SK-N-SH treated with all-trans-retinoic acid at 6 μM for 48 hours (cell line): ENCODE measurements around the gene CACNA1B.

Experiments
- ATAC-seq: fragments of 200-7000 bp; cut with Tn5 transposase; 3 replicates; pipeline ENCODE4 v1.9.1; 2020; ENCODE audit warnings: mild to moderate bottlenecking, moderate library complexity
- CSDC2 ChIP-seq: fragments of 250-450 bp; sonication (Bioruptor Pico); IDR thresholded peaks from 2 replicates; pipeline ENCODE4 v1.5.0; 2020; ENCODE audit warnings: mild to moderate bottlenecking, moderate library complexity
- ESRRG ChIP-seq: fragments of 250-450 bp; sonication (Bioruptor Pico); IDR thresholded peaks from 2 replicates; pipeline ENCODE4 v1.6.1; 2021; ENCODE audit warnings: mild to moderate bottlenecking
- GLIS3 ChIP-seq: fragments of 250-450 bp; sonication (Bioruptor Pico); IDR thresholded peaks from 2 replicates; pipeline ENCODE4 v1.5.0; 2020; ENCODE audit warnings: mild to moderate bottlenecking, moderate library complexity
- ISL1 ChIP-seq: fragments of 250-450 bp; sonication (Bioruptor Pico); IDR thresholded peaks from 2 replicates; pipeline ENCODE4 v2.1.2; 2022; ENCODE audit warnings: mild to moderate bottlenecking, moderate library complexity
- OSR1 ChIP-seq: fragments of 250-450 bp; sonication (Bioruptor Pico); IDR thresholded peaks from 2 replicates; pipeline ENCODE4 v1.8.0; 2022; ENCODE audit warnings: moderate library complexity, mild to moderate bottlenecking, inconsistent platforms
- PPARA ChIP-seq: fragments of 250-450 bp; sonication (Bioruptor Pico); IDR thresholded peaks from 2 replicates; pipeline ENCODE4 v1.5.0; 2020; ENCODE audit warnings: mild to moderate bottlenecking, borderline replicate concordance
- RARB ChIP-seq: fragments of 250-450 bp; sonication (Bioruptor Pico); IDR thresholded peaks from 2 replicates; pipeline ENCODE4 v1.8.0; 2021; ENCODE audit warnings: mild to moderate bottlenecking, moderate library complexity
- SNAI2 ChIP-seq: fragments of 250-450 bp; sonication (Bioruptor Pico); IDR thresholded peaks from 2 replicates; pipeline ENCODE4 v1.5.0; 2020; ENCODE audit warnings: mild to moderate bottlenecking, moderate library complexity
- TCF4 ChIP-seq: fragments of 250-450 bp; sonication (Bioruptor Pico); IDR thresholded peaks from 2 replicates; pipeline ENCODE4 v1.8.0; 2021; ENCODE audit warnings: mild to moderate bottlenecking, moderate library complexity, borderline replicate concordance
- TOX ChIP-seq: fragments of 250-450 bp; sonication (Bioruptor Pico); IDR thresholded peaks from 2 replicates; pipeline ENCODE4 v1.8.0; 2021; ENCODE audit warnings: mild to moderate bottlenecking, moderate library complexity, borderline replicate concordance
- ZC3H10 ChIP-seq: fragments of 250-450 bp; sonication (Bioruptor Pico); IDR thresholded peaks from 2 replicates; pipeline ENCODE4 v1.5.1; 2021; ENCODE audit warnings: mild to moderate bottlenecking, moderate library complexity
- ZFP3 ChIP-seq: fragments of 250-450 bp; sonication (Bioruptor Pico); IDR thresholded peaks from 2 replicates; pipeline ENCODE4 v1.5.0; 2020; ENCODE audit warnings: mild to moderate bottlenecking, moderate library complexity
- ZFP30 ChIP-seq: fragments of 450-650 bp; formaldehyde crosslinking; IDR thresholded peaks from 2 replicates; pipeline ENCODE4 v1.5.0; 2022; ENCODE audit warnings: mild to moderate bottlenecking, moderate library complexity
- ZNF565 ChIP-seq: fragments of 450-650 bp; formaldehyde crosslinking; conservative IDR thresholded peaks from 2 replicates; pipeline ENCODE4 v1.5.0; 2020; ENCODE audit warnings: low read depth, mild to moderate bottlenecking, moderate library complexity
- ZNF70 ChIP-seq: fragments of 450-650 bp; formaldehyde crosslinking; IDR thresholded peaks from 2 replicates; pipeline ENCODE4 v1.5.0; 2020; ENCODE audit warnings: mild to moderate bottlenecking, moderate library complexity
- ZNF8 ChIP-seq: fragments of 450-650 bp; formaldehyde crosslinking; IDR thresholded peaks from 2 replicates; pipeline ENCODE4 v1.5.0; 2020; ENCODE audit warnings: mild to moderate bottlenecking, moderate library complexity
- TF ChIP-seq, protein P1 (sequence below): fragments of 250-450 bp; sonication (Bioruptor Pico); IDR thresholded peaks from 2 replicates; pipeline ENCODE4 v1.5.1; 2021; ENCODE audit warnings: mild to moderate bottlenecking, moderate library complexity
- TF ChIP-seq, protein P2 (sequence below): fragments of 250-450 bp; sonication (Bioruptor Pico); IDR thresholded peaks from 2 replicates; pipeline ENCODE4 v1.8.0; 2020; ENCODE audit warnings: mild to moderate bottlenecking, moderate library complexity, borderline replicate concordance
- TF ChIP-seq, protein P3 (sequence below): fragments of 250-450 bp; sonication (Bioruptor Pico); IDR thresholded peaks from 2 replicates; pipeline ENCODE4 v1.8.0; 2021; ENCODE audit warnings: low read depth, mild to moderate bottlenecking, moderate library complexity, borderline replicate concordance
- TF ChIP-seq, protein P4 (sequence below): fragments of 250-450 bp; sonication (Bioruptor Pico); IDR thresholded peaks from 2 replicates; pipeline ENCODE4 v1.5.1; 2020; ENCODE audit warnings: low read depth, mild to moderate bottlenecking, moderate library complexity
- TF ChIP-seq, protein P5 (sequence below): fragments of 250-450 bp; sonication (Bioruptor Pico); IDR thresholded peaks from 2 replicates; pipeline ENCODE4 v1.5.0; 2020; ENCODE audit warnings: mild to moderate bottlenecking, moderate library complexity

CACNA1B gene

DNA sequence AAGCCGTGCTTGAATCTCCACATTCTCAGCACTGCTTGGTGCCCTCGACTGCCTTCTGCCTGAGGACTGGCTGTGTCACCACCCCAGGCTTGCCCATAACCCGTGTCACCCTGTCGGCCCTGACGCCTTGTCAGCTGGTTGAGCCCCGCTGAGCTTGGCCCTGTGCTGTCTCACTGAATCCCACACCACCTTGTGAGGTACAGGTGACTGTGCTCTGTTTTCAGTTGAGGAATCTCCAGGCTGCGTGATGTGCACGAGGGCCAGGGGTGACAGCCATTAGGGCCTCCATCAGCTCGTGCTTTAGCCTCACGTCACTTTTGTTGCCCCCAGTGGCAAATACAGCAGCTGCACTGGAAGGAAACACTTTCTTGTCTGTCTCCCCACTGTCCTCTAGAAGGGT lies 90.7 kb downstream of the CACNA1B start (continued):
- TF ChIP-seq, protein P1, sequence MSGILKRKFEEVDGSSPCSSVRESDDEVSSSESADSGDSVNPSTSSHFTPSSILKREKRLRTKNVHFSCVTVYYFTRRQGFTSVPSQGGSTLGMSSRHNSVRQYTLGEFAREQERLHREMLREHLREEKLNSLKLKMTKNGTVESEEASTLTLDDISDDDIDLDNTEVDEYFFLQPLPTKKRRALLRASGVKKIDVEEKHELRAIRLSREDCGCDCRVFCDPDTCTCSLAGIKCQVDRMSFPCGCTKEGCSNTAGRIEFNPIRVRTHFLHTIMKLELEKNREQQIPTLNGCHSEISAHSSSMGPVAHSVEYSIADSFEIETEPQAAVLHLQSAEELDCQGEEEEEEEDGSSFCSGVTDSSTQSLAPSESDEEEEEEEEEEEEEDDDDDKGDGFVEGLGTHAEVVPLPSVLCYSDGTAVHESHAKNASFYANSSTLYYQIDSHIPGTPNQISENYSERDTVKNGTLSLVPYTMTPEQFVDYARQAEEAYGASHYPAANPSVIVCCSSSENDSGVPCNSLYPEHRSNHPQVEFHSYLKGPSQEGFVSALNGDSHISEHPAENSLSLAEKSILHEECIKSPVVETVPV (CRISPR knock-in tag) = no peak
- TF ChIP-seq ESRRG = no peak

DNA sequence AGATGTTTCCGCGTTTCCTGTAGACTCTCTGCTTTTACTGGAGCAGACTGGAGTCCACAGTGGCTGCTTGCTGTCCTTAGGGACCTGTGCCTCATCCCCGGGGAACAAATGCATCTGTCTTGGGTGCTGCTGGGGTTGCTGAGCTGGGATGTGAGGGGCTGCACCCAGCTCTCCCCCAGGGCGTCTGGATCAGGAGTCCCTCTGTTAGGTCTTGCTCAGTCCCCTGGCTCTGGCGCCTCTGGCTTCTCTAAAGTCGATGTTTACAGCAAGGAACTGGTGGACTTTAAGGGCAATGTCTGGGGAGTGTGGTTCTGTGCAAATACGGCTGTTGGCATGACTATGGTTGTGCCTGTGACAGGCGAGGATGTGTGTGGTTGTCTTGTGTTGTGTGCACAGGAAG lies 91.4 kb downstream of the CACNA1B start:
- no peak for ATAC-seq
- TF ChIP-seq CSDC2 (CRISPR knock-in tag) = no peak
- no peak for TF ChIP-seq SNAI2
- TF ChIP-seq TCF4 (CRISPR knock-in tag) = no peak
- TF ChIP-seq, protein P2, sequence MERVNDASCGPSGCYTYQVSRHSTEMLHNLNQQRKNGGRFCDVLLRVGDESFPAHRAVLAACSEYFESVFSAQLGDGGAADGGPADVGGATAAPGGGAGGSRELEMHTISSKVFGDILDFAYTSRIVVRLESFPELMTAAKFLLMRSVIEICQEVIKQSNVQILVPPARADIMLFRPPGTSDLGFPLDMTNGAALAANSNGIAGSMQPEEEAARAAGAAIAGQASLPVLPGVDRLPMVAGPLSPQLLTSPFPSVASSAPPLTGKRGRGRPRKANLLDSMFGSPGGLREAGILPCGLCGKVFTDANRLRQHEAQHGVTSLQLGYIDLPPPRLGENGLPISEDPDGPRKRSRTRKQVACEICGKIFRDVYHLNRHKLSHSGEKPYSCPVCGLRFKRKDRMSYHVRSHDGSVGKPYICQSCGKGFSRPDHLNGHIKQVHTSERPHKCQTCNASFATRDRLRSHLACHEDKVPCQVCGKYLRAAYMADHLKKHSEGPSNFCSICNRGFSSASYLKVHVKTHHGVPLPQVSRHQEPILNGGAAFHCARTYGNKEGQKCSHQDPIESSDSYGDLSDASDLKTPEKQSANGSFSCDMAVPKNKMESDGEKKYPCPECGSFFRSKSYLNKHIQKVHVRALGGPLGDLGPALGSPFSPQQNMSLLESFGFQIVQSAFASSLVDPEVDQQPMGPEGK = no peak
- no peak for TF ChIP-seq PPARA
- TF ChIP-seq ISL1 (CRISPR knock-in tag) = no peak
- TF ChIP-seq, protein P1 (CRISPR knock-in tag) = no peak
- no peak for TF ChIP-seq ZFP30 (CRISPR knock-in tag)
- TF ChIP-seq ZNF565 (CRISPR knock-in tag) = no peak
- TF ChIP-seq OSR1 (CRISPR knock-in tag) = no peak
- TF ChIP-seq, protein P3, sequence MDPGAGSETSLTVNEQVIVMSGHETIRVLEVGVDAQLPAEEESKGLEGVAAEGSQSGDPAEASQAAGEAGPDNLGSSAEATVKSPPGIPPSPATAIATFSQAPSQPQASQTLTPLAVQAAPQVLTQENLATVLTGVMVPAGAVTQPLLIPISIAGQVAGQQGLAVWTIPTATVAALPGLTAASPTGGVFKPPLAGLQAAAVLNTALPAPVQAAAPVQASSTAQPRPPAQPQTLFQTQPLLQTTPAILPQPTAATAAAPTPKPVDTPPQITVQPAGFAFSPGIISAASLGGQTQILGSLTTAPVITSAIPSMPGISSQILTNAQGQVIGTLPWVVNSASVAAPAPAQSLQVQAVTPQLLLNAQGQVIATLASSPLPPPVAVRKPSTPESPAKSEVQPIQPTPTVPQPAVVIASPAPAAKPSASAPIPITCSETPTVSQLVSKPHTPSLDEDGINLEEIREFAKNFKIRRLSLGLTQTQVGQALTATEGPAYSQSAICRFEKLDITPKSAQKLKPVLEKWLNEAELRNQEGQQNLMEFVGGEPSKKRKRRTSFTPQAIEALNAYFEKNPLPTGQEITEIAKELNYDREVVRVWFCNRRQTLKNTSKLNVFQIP (CRISPR knock-in tag) = no peak
- no peak for TF ChIP-seq ZNF8 (CRISPR knock-in tag)
- no peak for TF ChIP-seq GLIS3 (CRISPR knock-in tag)
- TF ChIP-seq RARB = no peak
- TF ChIP-seq, protein P4, sequence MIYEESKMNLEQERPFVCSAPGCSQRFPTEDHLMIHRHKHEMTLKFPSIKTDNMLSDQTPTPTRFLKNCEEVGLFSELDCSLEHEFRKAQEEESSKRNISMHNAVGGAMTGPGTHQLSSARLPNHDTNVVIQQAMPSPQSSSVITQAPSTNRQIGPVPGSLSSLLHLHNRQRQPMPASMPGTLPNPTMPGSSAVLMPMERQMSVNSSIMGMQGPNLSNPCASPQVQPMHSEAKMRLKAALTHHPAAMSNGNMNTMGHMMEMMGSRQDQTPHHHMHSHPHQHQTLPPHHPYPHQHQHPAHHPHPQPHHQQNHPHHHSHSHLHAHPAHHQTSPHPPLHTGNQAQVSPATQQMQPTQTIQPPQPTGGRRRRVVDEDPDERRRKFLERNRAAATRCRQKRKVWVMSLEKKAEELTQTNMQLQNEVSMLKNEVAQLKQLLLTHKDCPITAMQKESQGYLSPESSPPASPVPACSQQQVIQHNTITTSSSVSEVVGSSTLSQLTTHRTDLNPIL (CRISPR knock-in tag) = no peak
- TF ChIP-seq ESRRG = no peak
- no peak for TF ChIP-seq ZNF70 (CRISPR knock-in tag)
- TF ChIP-seq ZC3H10 = no peak
- no peak for TF ChIP-seq ZFP3 (CRISPR knock-in tag)

DNA sequence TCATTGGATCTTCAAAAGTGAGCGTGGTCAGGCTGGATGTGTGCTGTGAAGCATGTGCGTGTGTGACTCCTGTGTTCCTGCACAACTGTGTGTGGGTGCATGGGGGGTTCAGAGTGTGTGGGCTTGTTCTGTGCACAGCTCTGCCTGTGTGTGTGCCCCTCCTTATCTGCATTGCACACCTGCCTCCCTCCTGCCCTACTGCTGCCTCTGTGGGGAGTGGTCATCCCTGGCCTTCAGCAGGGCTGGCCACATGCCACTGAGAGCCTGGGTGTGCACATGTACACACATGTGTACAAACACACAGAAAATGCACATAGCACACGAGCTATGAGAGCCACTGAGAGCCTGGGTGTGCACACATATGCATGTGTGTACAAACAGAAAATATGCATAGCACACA lies 92.1 kb downstream of the CACNA1B start:
- ATAC-seq = no peak
- TF ChIP-seq ESRRG (no peak), ZNF565 (CRISPR knock-in tag) (no peak), OSR1 (CRISPR knock-in tag) (no peak), ISL1 (CRISPR knock-in tag) (no peak), ZC3H10 (no peak), ZFP3 (CRISPR knock-in tag) (no peak), TCF4 (CRISPR knock-in tag) (no peak), GLIS3 (CRISPR knock-in tag) (no peak), TOX (no peak), RARB (no peak)
- TF ChIP-seq, protein P4 (CRISPR knock-in tag) = no peak
- TF ChIP-seq, protein P2 = no peak
- TF ChIP-seq, protein P3 (CRISPR knock-in tag) = no peak
- TF ChIP-seq, protein P5, sequence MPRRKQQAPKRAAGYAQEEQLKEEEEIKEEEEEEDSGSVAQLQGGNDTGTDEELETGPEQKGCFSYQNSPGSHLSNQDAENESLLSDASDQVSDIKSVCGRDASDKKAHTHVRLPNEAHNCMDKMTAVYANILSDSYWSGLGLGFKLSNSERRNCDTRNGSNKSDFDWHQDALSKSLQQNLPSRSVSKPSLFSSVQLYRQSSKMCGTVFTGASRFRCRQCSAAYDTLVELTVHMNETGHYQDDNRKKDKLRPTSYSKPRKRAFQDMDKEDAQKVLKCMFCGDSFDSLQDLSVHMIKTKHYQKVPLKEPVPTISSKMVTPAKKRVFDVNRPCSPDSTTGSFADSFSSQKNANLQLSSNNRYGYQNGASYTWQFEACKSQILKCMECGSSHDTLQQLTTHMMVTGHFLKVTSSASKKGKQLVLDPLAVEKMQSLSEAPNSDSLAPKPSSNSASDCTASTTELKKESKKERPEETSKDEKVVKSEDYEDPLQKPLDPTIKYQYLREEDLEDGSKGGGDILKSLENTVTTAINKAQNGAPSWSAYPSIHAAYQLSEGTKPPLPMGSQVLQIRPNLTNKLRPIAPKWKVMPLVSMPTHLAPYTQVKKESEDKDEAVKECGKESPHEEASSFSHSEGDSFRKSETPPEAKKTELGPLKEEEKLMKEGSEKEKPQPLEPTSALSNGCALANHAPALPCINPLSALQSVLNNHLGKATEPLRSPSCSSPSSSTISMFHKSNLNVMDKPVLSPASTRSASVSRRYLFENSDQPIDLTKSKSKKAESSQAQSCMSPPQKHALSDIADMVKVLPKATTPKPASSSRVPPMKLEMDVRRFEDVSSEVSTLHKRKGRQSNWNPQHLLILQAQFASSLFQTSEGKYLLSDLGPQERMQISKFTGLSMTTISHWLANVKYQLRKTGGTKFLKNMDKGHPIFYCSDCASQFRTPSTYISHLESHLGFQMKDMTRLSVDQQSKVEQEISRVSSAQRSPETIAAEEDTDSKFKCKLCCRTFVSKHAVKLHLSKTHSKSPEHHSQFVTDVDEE (CRISPR knock-in tag) = no peak
